HG03460 (cell line): ENCODE results near the gene PLCB1.
"Not testable (repeated sequence)": the region's sequence is repeated elsewhere in the genome, so short reads cannot be mapped to it uniquely, and the experiment has no call there.

ENCODE experiments used
- ATAC-seq: cut with Tn5 transposase; IDR thresholded peaks from one replicate; pipeline ENCODE4 v1.9.1; 2021; ENCODE audit not compliant: unreplicated experiment

Gene PLCB1

DNA sequence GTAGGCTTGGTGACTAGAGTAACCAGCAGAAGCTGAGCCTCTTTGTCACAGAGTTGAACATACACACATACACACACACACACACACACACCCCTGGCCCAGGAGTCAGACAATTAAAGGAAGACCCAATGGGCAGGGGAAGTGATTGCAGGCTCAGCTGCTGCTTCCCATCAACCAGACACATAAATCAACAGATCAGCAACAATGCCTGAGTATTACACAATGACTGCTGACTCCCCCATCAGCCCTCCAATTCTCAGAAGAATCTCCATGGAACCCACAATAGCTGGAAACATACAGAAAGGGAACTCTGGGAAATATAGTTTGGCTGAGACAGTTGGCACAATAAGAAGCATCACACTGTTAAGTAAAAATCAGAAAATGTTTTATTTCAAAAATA is 666.4 kb downstream of the PLCB1 start:
- no peak for ATAC-seq

DNA sequence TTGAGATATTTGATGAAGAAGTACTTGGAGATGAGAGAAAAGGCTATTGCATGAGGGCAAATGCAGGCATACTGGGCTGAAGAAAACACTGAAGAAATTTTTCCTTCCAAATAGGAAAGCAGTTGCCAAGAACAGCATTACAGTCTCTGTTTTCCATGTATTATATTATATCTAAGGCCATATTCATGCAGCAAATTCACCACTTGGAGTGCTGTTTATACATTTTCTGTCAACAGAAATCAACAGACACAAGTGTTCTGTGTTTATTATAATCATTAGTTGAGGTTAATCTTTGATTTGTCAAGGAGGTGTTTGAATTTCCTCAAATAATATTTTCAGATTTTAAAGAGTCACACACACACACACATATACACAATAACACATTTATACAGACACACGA is 668.0 kb downstream of the PLCB1 start:
- no peak for ATAC-seq

DNA sequence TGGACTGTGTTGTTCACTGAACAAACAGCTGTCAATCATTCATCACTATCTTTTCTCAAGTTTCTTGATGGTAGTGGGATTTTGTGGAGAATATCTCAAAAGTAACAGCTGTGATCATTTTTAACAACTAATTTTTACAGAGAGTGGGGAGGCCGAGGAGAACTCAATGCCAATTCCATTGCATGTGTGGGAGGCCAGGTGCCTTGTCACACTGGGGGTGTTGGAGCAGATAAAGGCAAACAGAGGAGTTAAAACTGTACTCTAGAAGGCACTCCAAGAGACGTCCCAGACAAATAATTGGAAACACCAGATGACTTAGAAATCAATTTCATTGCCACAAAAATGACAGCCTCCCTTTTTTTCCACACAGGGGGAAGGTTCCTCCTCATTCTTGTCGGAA is 669.6 kb downstream of the PLCB1 start:
- ATAC-seq, result no peak

DNA sequence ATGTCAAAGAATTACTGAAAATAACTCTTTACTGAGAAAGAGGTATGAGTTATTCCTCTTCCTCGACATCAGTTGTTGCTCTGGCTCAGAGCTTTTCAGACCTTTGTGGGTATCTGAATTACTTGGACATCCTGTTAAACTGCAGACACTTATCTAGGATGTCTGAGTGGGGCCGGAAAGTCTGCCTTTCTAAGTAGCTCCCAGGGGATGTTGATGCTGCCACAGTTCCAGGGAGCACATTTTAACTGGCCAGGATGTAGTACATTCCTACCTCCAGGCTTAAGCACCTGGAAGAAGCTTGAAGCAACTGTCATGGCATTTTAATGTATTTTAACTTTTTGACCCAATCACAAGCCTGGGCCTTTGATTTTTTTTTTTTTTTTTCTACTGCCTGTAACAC is 671.0 kb downstream of the PLCB1 start:
- no peak for ATAC-seq

DNA sequence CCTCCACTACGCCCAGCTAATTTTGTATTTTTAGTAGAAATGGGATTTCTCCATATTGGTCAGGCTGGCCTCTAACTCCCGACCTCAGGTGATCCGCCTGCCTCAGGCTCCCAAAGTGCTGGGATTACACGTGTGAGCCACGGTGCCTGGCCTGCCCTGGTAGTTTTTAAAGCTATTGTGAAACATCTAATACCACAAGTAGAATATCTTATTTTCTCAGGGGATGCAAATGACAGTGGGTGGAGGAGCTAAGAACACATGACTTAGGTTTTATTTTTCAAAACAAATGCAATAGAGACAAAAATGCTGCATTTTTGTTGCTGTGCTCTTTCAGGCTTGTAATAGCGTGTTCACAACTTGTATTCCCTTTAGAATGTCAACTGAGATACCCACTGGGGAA is 671.9 kb downstream of the PLCB1 start:
- no peak for ATAC-seq

DNA sequence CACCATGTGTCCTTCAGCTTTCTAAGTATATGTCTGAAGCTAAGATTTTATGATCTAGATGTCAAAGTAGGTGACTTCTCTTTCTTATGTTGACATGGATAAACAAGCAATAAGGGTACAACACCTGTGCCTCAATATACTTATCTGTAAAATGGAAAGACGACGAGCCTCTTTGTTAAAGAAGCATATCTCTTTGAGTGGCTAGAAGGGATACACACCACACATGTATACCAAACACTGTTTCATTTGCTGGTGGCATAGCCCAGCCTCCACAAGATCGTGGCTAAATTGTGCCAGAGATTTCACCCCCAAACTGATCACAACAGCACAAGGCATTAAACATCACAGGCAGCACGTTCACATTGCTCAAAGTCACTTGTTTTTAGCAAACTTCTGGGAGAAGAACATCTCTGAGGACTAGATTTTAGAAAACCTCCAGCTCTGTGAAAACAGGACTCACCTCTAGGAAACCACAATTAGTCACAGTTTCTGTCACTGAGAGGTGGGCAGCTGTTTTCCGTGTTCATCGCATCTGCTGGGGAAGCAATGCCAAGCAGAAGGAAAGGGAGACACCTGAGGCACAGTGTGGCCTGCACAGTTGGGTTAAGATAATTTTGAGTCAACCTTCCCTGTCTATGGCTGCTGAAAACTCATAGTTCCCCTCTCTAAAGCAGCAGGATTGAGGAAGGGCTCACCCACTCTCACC is 673.8 kb downstream of the PLCB1 start:
- ATAC-seq, result no peak

DNA sequence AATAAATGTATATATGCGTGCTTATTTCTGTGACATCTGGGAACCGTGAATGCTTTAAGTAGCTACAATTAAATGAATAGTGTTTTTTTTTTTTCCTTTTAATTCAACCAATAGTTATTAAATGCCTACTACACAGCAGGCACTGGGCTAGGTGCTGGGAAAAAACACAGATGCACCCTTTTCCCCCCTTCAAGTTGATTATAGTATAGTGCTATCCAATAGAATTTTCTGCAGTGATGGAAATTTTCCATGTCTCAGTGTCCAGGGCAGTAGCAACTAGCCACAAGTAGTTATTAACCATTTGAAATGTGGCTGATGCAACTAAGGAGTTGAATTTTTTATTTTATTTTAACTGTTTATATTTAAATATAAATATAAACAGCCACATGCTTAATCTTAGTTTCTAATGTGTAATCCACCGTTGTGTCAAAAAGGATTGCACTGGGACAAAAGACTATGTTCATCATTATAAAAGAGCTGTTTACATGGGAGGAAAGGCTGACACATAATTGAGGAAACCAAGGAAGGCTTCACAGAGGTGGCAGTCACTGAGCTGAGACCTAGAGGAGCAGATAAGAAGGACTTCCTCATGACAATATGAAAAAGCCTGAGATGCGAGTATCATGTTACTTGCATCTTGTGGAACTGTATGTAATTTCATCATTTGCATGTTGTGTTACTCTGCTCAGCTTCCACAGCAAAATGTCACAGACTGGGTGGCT is 675.6 kb downstream of the PLCB1 start:
- ATAC-seq, result no peak

DNA sequence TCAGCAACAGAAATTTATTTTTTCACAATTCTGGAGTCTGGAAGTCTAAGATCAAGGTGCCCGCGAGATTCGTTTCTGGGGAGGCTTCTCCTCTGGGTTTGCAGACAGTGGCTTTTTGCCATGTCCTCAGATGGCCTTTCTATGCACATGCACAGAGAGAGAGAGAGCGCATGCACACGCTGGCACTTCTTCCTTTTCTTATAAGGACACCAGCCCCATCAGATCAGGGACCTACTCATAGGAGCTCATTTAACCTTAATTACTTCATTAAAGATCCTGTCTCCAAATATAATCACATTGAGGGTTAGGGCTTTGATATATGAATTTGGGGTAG is 676.1 kb downstream of the PLCB1 start:
- no peak for ATAC-seq

DNA sequence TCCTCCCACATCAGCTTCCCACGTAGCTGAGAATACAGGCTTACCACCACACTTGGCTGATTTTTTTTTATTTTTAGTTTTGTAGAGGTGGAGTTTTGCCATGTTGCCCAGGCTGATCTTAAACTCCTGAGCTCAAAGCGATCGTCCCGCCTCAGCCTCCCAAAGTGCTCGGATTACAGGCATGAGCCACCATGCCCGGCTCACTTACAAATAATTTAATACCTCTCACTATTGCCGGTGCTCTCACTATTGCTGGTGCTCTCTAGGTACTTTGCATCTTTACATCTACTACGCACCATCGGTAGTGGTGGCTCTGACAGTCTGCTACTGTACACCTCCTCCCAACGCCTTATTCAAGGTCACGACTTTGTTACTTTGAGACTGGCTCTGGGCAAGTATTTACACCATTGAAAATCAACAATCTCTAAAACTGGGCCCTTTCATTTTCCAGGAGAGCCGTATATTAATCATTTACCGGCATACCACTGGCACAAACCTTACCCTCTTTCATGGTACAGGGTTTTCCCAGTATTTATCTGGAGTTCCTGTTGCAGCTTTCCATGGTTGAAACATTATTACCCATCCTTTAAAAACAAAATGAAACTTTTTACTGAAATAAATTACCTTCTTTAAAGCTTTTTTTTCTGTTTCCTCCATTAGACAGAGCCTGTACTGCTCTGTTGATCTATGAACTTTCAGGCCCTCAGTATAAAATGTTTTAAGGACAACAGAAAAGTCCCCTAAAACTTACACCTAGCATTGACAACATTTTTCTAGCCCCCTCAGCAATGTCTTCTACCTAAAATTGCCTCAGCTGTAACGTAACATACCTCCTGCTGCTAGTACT is 677.3 kb downstream of the PLCB1 start:
- ATAC-seq, result no peak

DNA sequence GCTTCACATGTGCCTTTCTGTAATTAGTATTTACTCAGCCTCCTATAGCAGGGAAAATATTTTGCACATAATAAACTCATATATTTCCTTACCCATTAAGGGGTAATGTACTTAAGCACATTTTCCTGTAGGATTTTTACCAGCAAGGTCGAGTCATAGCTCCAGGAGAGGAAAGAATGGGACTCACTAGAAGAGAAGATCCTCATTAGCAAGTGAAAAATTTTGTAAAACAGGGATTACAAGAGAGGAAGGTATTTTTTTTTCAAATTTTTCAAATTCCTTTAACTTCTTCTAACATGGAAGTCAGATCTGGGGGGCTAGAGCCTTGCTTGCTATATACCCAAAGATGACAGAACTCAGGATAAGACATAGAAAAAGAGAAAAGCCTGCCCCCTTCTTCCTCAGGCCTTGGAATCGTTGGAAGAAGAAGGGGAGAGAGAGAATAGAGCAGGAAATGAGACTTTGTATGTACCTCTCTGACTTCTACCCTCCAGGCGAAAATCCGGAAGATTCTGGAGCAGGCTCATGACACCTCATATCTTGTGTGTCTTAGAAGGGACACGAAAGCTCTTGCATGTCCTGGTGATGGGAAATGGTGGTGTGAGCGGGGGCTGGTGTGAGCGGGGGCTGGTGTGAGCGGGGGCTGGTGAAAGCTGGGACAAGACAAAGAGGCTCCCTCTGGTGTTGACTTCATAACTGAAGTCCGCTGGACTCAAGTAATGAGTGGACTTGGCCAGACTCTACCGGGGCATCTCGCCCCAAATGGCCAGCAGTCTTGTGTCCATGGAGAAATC is 679.9 kb downstream of the PLCB1 start:
- no peak for ATAC-seq

DNA sequence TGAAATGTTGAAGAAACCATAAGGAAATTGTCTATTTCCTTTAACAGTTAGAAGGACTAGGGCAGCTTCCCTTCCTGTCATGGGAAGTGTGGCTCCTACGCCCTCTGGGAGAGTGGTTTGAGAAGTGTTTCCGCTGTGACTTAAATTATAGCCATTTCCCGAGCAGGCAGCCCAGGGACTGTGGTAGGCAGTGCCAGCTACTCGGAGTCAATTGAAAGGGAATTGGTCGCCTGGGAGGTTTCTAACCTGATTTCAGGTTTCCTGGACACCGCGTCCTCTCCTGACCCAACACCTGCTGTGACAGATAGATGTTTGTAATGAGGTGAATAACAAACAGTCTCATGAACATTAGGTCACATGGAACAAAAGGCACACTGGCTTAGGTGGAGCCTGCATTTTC is 680.8 kb downstream of the PLCB1 start:
- ATAC-seq, result no peak

DNA sequence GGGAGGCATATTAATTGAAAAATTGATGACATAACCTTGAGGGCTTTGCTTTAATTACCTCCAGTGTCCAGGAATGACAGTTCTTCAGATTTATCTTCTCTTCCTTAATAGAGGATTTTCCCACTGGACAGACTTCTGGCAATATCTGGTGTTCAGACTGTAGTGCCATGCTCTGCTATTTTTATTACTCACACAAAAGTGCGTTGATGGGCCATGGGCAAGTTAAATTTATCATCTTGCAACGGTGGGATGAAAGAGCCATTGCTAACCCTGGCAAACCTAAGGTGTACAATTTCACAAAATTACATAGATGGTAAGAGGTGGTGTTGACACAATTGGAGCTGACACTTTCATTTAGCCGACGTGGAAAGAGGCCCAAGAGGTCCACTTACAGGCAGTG is 683.1 kb downstream of the PLCB1 start:
- ATAC-seq, result no peak

DNA sequence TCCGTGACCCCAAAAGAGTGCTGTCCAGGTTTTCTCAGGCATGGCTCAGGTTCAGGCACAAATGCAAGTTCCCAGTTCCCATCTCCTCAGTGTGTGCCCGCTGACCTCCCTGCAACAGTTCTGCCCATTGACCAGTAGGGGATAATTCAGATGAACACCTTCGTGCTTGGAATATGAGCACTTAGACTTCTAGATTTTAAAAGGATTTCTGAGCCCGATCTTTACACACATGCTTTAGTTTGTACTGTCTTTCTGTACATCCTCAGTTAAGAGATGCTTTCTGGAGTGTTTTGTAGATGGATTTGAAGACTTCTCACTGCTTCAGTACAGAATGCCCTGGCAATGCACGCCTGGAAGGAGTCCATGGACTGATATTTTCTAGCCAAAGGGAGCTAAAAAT is 697.2 kb downstream of the PLCB1 start:
- no peak for ATAC-seq

DNA sequence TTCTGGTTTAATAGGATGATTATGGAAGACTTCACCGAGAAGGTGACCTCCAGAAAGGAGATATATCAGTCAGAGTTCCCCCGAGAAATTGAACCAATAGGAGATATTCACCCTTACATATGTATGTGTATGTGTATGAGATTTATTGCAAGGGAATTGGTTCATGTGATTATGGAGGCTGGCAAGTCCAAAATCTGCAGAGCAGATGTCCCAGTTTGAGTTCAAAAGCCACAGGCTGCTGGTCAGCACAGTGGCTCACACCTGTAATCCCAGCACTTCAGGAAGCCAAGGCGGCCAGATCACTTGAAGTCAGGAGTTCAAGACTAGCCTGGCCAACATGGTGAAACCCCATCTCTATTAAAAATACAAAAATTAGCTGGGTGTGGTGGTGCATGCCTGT is 702.2 kb downstream of the PLCB1 start:
- not testable (repeated sequence) for ATAC-seq

DNA sequence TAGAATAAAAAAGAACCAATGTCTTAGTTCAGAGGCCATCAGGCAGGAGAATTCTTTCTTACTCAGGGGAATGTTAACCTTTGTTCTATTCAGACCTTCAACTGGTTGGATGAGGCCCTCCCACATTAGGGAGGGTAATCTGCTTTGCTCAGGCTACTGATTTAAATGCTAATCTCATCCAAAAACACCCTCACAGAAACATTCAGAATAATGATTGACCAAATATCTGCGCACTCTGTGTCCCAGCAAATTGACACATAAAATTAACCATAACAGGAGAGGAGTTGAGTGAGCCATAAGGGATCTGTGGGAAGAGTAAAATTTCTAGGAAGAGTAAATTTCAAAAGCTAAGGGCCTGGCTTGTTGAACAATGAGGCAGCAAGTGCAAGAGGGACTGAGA is 702.8 kb downstream of the PLCB1 start:
- ATAC-seq, result no peak

DNA sequence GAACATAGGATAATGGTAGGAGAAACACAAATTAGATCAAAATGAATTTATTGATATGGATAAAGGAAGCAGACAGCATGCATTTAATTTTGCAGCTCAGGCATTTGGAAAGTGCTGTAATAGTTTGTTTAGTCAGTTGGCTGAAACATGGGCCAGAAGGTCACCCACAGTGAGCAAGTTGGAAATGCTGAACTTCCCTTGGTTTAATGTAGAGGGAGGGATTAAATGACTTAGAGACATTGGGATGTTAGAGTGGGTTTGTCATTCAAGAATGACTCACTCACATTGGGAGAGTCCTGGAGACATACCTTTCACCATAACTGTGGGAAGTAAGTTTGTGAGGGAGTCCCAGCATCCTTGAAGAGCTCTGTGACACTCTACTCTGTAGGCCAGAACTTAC is 705.3 kb downstream of the PLCB1 start:
- no peak for ATAC-seq

DNA sequence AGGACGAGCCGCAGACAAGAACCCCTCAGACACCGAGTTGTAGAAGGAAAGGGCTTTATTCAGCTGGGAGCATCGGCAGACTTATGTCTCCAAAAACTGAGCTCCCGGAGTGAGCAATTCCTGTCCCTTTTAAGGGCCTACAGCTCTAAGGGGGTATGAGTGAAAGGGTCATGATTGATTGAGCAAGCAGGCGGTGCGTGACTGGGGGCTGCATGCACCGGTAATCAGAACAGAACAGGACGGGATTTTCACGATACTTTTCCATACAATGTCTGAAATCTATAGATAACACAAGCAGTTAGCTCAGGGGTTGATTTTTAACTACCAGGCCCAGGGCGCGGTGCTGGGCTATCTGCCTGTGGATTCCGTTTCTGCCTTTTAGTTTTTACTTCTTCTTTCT is 710.5 kb downstream of the PLCB1 start:
- no peak for ATAC-seq

DNA sequence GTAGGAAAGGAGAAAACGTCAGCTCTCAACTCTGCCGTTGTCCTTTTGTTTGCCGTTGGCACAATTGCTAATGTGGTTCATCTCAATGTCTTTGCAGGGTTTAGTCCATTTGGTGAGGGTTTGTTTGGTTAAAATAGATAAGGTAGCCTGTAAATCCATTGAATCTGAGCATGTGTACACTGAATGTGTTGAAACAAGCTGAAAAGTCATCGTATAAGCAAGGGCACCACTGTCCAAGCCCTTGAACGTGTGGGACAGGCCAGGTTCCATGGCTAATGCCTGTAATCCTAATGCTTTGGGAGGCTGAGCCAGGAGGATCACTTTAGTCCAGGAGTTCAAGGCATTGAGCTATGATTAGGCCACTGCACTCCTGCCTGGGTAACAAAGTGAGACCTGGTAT is 712.1 kb downstream of the PLCB1 start:
- ATAC-seq, result no peak

DNA sequence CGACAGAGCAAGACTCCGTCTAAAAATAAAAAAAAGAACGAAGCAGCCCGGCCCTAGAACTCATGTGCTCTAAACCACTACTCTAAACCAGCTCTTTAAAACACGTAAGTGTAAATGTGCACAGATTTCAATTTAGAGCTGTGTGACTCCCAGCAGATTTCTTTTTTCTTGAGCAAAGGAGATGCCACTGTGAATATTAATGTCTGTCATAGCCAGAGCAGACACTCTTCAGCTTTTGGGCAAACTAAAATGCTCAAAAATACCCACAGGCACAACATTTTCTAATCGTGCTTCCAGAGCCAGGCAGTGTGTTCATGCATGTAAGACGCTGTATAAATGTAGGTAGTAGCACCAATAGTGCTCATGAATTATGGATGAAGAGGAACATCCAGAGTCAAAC is 717.9 kb downstream of the PLCB1 start:
- no peak for ATAC-seq

DNA sequence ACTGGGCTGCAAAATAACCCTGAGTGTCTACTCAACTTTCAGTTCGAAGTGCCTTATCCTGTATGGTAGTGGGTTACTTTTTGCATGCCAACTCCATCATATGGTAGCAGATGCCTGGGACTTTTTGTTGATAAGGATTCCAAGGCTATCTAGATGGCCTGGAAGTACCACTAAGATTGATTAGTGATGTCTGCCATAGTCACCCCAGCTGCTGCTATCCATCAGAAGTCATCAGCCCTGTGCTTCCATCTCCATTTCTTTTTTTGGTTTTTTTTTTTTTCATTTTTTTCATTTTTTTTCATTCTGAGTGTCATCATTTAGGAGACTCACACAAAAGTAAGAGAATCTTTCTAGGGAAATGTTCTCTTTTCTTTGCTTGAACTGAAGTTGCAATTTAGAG is 719.4 kb downstream of the PLCB1 start:
- no peak for ATAC-seq

DNA sequence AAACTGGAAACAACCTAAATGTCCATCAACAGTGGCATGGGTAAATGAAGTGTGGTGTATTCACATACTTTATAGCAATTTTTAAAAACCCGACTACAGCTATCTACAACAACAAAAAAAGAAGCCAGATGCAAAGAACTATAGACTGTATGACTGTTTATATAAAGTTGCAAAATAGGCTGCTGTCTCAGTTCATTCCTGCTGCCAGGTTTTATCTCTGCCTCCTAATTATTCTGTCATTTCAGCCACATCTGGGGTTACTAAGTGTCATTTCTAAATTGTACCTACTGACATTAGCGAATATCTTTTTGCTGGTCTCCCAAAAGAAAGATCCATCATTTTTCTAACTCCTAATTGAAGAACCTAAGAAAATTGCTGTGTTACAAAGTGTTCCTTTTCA is 719.9 kb downstream of the PLCB1 start:
- ATAC-seq, result not testable (repeated sequence)
